Activated CD8-positive, alpha-beta T cell treated with anti-CD3 and anti-CD28 coated beads for 36 hours (primary cell): ENCODE measurements around the gene MTSS2. TPM values are rescaled to one million over a fixed set of nuclear protein-coding genes. Genes with fewer than 3 reads are reported as not detected.

Experiments
- ATAC-seq: fragments of 200-7000 bp; cut with Tn5 transposase; one replicate; pipeline ENCODE4 v1.10.0; 2021; ENCODE audit warnings: mild to moderate bottlenecking, moderate library complexity
- CTCF ChIA-PET: fragments of 350-600 bp; sonication (Branson Sonifier 250); formaldehyde crosslinking; loops from one replicate; lab custom pipeline; 2021; ENCODE audit warnings: antibody characterized with exemption; lab: Charles Lee
- POLR2A ChIA-PET: fragments of 350-600 bp; sonication (Branson Sonifier 250); formaldehyde crosslinking; loops from one replicate; lab custom pipeline; 2021; ENCODE audit warnings: antibody characterized with exemption; lab: Charles Lee
- DNase-seq: peaks from one replicate; pipeline ENCODE4 v3.0.0-alpha.2; 2020
- H3K27ac Mint-ChIP-seq: one replicate; pipeline ENCODE4 v1.8.0; 2021; ENCODE audit warnings: mild to moderate bottlenecking, mixed read lengths
- H3K27me3 Mint-ChIP-seq: one replicate; pipeline ENCODE4 v1.8.0; 2021; ENCODE audit warnings: mixed read lengths
- H3K36me3 Mint-ChIP-seq: one replicate; pipeline ENCODE4 v1.8.0; 2021; ENCODE audit warnings: low read depth, mixed read lengths
- H3K4me1 Mint-ChIP-seq: one replicate; pipeline ENCODE4 v1.8.0; 2021; ENCODE audit warnings: low read depth, mixed read lengths
- H3K4me3 Mint-ChIP-seq: one replicate; pipeline ENCODE4 v1.8.0; 2021; ENCODE audit warnings: mild to moderate bottlenecking, moderate library complexity, mixed read lengths
- H3K9me3 Mint-ChIP-seq: one replicate; pipeline ENCODE4 v1.8.0; 2021; ENCODE audit warnings: mixed read lengths
- intact Hi-C: fragments of 100-400 bp; cut with micrococcal nuclease; formaldehyde crosslinking; loops from one replicate; pipeline ENCODE4 v1.10.0; 2022
- total RNA-seq, 2 experiments: library from RNA; stranded (reverse); gene quantifications; one replicate each; pipeline ENCODE4 v1.2.3, GENCODE V29; 2021
- TF ChIP-seq, protein P1 (sequence below): fragments of 200-600 bp; IDR thresholded peaks from one replicate; pipeline ENCODE4 v1.8.0; 2022; ENCODE audit warnings: antibody characterized with exemption, mild to moderate bottlenecking

The MTSS2 gene
- total RNA-seq, 2 experiments from 2014 or later: 4.4 to 4.6 TPM

DNA sequence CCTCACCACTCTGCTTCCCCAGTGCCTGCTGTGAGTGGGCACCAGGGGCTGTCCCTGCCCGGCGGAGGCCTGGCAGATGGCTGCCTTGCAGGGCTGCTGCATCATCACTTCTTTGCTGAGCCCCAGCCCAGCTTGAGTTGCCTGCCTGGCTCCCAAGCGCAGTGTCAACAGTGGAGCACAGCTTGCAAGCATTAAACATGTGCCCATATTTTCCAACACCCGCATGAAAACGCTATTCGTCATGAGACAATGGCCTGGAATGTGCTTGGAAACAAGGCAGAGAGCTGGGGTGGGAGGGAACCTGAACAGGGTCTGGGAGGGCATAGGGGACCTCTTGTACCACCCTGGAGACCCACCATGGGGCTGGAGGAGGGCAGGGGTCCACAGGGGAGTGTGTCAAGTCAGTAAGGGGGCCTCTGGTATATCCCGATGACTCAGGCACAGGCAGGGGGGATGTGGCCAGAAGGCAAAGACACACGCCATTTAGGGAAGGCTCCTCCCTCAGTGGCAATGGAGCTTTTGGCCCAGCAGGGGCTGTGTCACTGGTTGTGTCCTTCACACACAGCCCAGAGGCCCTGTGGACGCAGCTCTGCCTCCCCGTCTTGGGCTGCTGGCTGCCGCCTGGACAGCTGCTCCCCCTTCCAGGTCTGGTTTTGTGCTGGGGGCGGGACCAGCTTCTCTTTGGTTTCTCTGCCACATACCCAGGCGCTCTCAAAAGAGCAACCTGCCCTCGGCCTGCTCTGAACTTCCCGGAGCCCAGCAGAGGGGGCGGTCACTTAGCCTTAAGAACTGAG, 17.4 kb upstream of the MTSS2 start:
- Mint-ChIP-seq H3K27me3 (no peaks in the 10 kb centered on the region), H3K4me1 (peaks cover 3% of the 10 kb centered on the region), H3K9me3 (no peaks in the 10 kb centered on the region), H3K27ac (no peak overlapping the region), H3K4me3 (no peak overlapping the region), H3K36me3 (peaks cover 2% of the 10 kb centered on the region)
- CTCF ChIA-PET: interaction anchor here (1.6 kb wide), 1 partner anchor 68 kb away, joined by 6 read pairs; no protein-coding TSS in a partner anchor
- POLR2A ChIA-PET: no interaction called here
- intact Hi-C loops: no loop called here
- TF ChIP-seq, protein P1, sequence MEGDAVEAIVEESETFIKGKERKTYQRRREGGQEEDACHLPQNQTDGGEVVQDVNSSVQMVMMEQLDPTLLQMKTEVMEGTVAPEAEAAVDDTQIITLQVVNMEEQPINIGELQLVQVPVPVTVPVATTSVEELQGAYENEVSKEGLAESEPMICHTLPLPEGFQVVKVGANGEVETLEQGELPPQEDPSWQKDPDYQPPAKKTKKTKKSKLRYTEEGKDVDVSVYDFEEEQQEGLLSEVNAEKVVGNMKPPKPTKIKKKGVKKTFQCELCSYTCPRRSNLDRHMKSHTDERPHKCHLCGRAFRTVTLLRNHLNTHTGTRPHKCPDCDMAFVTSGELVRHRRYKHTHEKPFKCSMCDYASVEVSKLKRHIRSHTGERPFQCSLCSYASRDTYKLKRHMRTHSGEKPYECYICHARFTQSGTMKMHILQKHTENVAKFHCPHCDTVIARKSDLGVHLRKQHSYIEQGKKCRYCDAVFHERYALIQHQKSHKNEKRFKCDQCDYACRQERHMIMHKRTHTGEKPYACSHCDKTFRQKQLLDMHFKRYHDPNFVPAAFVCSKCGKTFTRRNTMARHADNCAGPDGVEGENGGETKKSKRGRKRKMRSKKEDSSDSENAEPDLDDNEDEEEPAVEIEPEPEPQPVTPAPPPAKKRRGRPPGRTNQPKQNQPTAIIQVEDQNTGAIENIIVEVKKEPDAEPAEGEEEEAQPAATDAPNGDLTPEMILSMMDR: no peak
- DNase-seq (no peak), ATAC-seq (no peak)

DNA sequence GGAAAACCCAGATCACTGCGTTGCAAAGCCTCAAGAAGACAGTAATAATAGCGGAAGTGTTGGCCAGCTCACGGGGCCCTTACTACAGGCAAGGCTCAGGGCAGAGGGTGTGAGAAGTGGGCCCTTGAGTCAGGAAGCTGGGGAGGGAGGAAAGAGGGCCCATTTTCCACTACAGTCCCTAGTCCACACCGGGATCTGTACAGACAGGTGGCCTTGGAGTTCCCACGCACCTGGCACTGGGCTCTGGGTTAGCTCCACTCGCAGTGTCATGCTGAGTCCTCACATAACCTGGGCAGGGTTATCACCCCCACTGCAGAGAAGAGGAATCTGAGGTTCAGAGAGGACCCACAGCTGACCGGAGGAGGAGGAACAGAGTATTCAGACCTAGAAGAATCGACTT, 16.8 kb upstream of the MTSS2 start:
- TF ChIP-seq, protein P1: no peak
- ATAC-seq (no peak), DNase-seq (no peak)
- Mint-ChIP-seq H3K36me3 (no peaks in the 10 kb centered on the region), H3K27me3 (no peaks in the 10 kb centered on the region), H3K4me1 (peaks cover 9% of the 10 kb centered on the region), H3K4me3 (no peak overlapping the region), H3K27ac (no peak overlapping the region), H3K9me3 (no peaks in the 10 kb centered on the region)
- ChIA-PET POLR2A (no interaction called here), CTCF (interaction anchor here (1.6 kb wide), 1 partner anchor 68 kb away, joined by 6 read pairs; no protein-coding TSS in a partner anchor)
- intact Hi-C loops: no loop called here

DNA sequence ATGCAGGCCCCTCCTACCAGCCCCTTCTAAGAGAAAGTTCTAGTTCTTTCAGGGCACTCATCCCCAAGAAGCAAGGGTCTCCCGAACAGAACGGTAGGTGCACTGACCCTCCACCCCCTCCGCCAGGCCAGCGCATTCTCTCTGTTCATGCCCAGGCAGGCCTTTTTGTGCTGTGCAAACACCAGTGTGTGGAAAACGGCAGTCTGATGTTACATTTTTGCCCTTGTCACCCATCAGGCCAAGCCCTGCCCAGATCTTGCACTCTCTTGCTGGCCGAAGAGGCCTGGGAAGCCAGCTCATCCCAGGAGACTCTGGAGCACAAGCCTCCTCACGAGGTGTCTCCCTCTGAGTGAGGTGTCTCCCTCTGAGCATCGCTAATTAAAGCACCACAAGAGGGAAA, 16.1 kb upstream of the MTSS2 start:
- H3K4me1 Mint-ChIP-seq: peaks cover 15% of the 10 kb centered on the region
- H3K36me3 Mint-ChIP-seq: no peaks in the 10 kb centered on the region
- peak overlapping the region; percentile 46 for H3K27ac Mint-ChIP-seq
- H3K27me3 Mint-ChIP-seq: no peaks in the 10 kb centered on the region
- intact Hi-C loops: no loop called here
- no peak overlapping the region for H3K4me3 Mint-ChIP-seq
- DNase-seq: no peak
- H3K9me3 Mint-ChIP-seq: no peaks in the 10 kb centered on the region
- POLR2A ChIA-PET: no interaction called here
- CTCF ChIA-PET: no interaction called here
- TF ChIP-seq, protein P1: no peak
- ATAC-seq: no peak

DNA sequence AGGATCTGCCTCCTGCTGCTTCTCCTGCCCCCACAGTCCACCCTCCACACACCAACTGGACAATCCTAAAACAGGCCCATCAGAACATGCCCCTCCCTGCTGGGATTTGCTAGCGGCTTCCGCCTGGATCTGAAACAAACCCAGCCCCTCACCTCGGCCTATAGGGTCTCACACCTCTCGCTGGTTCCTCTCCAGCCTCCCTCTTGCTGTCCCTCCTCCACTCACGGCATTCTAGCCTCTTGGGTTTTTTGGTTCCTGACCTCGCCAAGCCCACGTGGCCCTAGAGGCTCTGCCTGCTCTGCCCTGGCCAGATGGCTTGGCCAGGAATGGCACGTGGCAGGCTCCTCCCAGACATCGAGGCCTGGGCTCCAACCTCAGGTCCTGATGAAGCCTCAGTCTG, 15.7 kb upstream of the MTSS2 start:
- no peaks in the 10 kb centered on the region for H3K9me3 Mint-ChIP-seq
- ATAC-seq (no peak), DNase-seq (no peak)
- TF ChIP-seq, protein P1: no peak
- no peaks in the 10 kb centered on the region for H3K36me3 Mint-ChIP-seq
- H3K27me3 Mint-ChIP-seq: no peaks in the 10 kb centered on the region
- POLR2A ChIA-PET: no interaction called here
- CTCF ChIA-PET: no interaction called here
- H3K27ac Mint-ChIP-seq: peak overlapping the region; percentile 46
- no peak overlapping the region for H3K4me3 Mint-ChIP-seq
- intact Hi-C loops: no loop called here
- H3K4me1 Mint-ChIP-seq: peaks cover 19% of the 10 kb centered on the region

DNA sequence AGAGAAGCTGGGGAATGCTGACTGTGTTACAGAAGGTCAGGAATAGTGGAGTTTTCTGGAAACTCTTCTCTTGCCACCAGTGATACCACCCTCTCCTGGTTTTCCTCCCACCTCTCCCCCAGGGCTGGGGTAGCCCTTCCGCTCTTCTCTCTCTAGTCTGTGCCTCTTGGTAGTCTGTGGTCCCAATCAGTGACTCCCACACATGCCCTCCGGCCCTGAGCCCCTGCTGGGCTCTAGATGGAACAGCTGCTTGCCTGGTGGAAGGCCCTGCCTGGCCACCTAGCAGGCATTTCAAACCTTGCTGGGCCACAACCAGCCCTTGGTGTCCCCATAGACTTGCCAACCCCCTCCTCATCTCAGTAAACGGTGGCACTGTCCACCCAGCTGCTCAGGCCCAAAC, 15.2 kb upstream of the MTSS2 start:
- Mint-ChIP-seq H3K27ac (peak overlapping the region; percentile 42), H3K4me1 (peaks cover 24% of the 10 kb centered on the region), H3K9me3 (no peaks in the 10 kb centered on the region), H3K36me3 (no peaks in the 10 kb centered on the region), H3K4me3 (no peak overlapping the region), H3K27me3 (no peaks in the 10 kb centered on the region)
- intact Hi-C loops: no loop called here
- TF ChIP-seq, protein P1: no peak
- DNase-seq (no peak), ATAC-seq (no peak)
- ChIA-PET POLR2A (no interaction called here), CTCF (no interaction called here)
